HepG2 (cell line): Measurements from ENCODE around the gene UBE3B. TPM values are rescaled to one million over a fixed set of nuclear protein-coding genes. Genes with fewer than 3 reads are reported as not detected.

Source experiments
- ATAC-seq: fragments of 200-7000 bp; cut with Tn5 transposase; 3 replicates; pipeline ENCODE4 v1.9.1; 2020; ENCODE audit warnings: mild to moderate bottlenecking, moderate library complexity
- BruUV-seq: library from RNA; stranded (reverse); fragments of 400-500 nt; replicated peaks from 2 replicates; lab custom pipeline; 2021; lab: Mats Ljungman, UMichigan
- CTCF ChIA-PET: fragments of 300-600 bp; formaldehyde crosslinking; extraction: SDS; loops from one replicate; lab custom pipeline; 2021; ENCODE audit warnings: low total read pairs, inconsistent platforms, low intra/inter-chr PET ratio; lab: Yijun Ruan, JAX
- POLR2A ChIA-PET: fragments of 350-600 bp; sonication (Branson Sonifier 250); formaldehyde crosslinking; loops from one replicate; lab custom pipeline; 2020; ENCODE audit warnings: antibody characterized with exemption, inconsistent platforms; lab: Yijun Ruan, JAX
- DNase-seq: peaks from one replicate; pipeline ENCODE4 v3.0.0-alpha.2; 2015; ENCODE audit warnings: low spot score
- FAIRE-seq: peaks from 3 replicates; lab custom pipeline; 2011; peaks lifted over from hg19 to GRCh38; lab: Jason Lieb, UNC
- H2AFZ ChIP-seq: one replicate; pipeline ENCODE4 v1.6.1; 2011; ENCODE audit warnings: low read length, inconsistent platforms
- H3K27ac ChIP-seq: fragments of 300-600 bp; 3 replicates; pipeline ENCODE4 v1.8.0; 2011; ENCODE audit warnings: mixed run types, mild to moderate bottlenecking, mixed read lengths, low read length, inconsistent platforms; ENCODE audit not compliant: insufficient read depth; ENCODE audit errors: extremely low read length
- H3K27me3 ChIP-seq, 2 experiments: fragments of 200-600 bp in 1 of 2; 2 replicates in 1 of 2; 3 replicates in 1 of 2; pipeline versions ENCODE4 v1.6.0 to v1.8.0; 2011; ENCODE audit warnings: low read length in 2 of 2, mild to moderate bottlenecking in 2 of 2, moderate library complexity in 2 of 2, inconsistent platforms in 1 of 2; ENCODE audit not compliant: insufficient read depth in 2 of 2, control insufficient read depth in 1 of 2
- H3K36me3 ChIP-seq, 2 experiments: fragments of 200-600 bp in 1 of 2; replicated peaks in 1 of 2; 2 replicates in 1 of 2; 3 replicates in 1 of 2; pipeline versions ENCODE4 v1.5.1 to v1.8.0; 2011; ENCODE audit warnings: low read length in 2 of 2, inconsistent platforms in 1 of 2; ENCODE audit not compliant: insufficient read depth in 2 of 2, control insufficient read depth in 1 of 2
- H3K4me1 ChIP-seq: 2 replicates; pipeline ENCODE4 v1.5.1; 2012; ENCODE audit warnings: low read length, inconsistent platforms; ENCODE audit not compliant: insufficient read depth
- H3K4me2 ChIP-seq: 2 replicates; pipeline ENCODE4 v1.6.0; 2011; ENCODE audit warnings: low read depth, low read length, inconsistent platforms
- H3K4me3 ChIP-seq, 3 experiments: fragments of 200-600 bp in 1 of 3; sonication (generic), shearing (Covaris generic) in 1 of 3; replicated peaks in 1 of 3; 2 replicates each; pipeline ENCODE4 v1.5.1; 2011 to 2016; ENCODE audit warnings: low read length in 3 of 3, inconsistent platforms in 2 of 3, low read depth in 2 of 3, mild to moderate bottlenecking in 2 of 3, control low read depth in 1 of 3, mixed read lengths in 1 of 3; ENCODE audit not compliant: insufficient read depth in 1 of 3
- H3K79me2 ChIP-seq: one replicate; pipeline ENCODE4 v1.6.1; 2011; ENCODE audit warnings: low read length, inconsistent platforms; ENCODE audit not compliant: insufficient read depth
- H3K9ac ChIP-seq: 2 replicates; pipeline ENCODE4 v1.6.0; 2011; ENCODE audit warnings: mild to moderate bottlenecking, low read depth, low read length, inconsistent platforms; ENCODE audit not compliant: insufficient read depth
- H3K9me3 ChIP-seq: 2 replicates; pipeline ENCODE4 v1.5.1; 2012; ENCODE audit warnings: mild to moderate bottlenecking, low read length
- H4K20me1 ChIP-seq: 2 replicates; pipeline ENCODE4 v1.6.0; 2011; ENCODE audit warnings: inconsistent platforms, mild to moderate bottlenecking, low read length, moderate library complexity; ENCODE audit not compliant: insufficient read depth
- NR2C2 ChIP-seq: sonication (generic); formaldehyde crosslinking; IDR thresholded peaks from 2 replicates; pipeline ENCODE4 v1.4.0; 2020; ENCODE audit warnings: missing genetic modification reagents, mild to moderate bottlenecking, moderate library complexity, borderline replicate concordance
- RFX5 ChIP-seq: IDR thresholded peaks from 2 replicates; pipeline ENCODE4 v1.6.1; 2011; ENCODE audit warnings: low read depth, low read length, improper control_type of control experiment
- SP140L ChIP-seq: sonication (generic); formaldehyde crosslinking; IDR thresholded peaks from 2 replicates; pipeline ENCODE4 v1.4.0; 2020; ENCODE audit warnings: missing genetic modification reagents, borderline replicate concordance
- ZC3H13 ChIP-seq: sonication (generic); formaldehyde crosslinking; IDR thresholded peaks from 2 replicates; pipeline ENCODE4 v1.8.1; 2023; ENCODE audit warnings: mild to moderate bottlenecking, missing genetic modification reagents, moderate library complexity
- whole genome bisulfite sequencing: methylation state at CpG from one replicate; pipeline ENCODE4 v1.1.6; 2017; ENCODE audit warnings: low lambda C conversion rate; 5-methylcytosine and 5-hydroxymethylcytosine counted together
- in situ Hi-C: cut with HindIII; loops from 2 replicates; pipeline ENCODE4 v1.10.0; 2017; ENCODE audit warnings: low pct_unique_long_range_greater_than_20kb; ENCODE audit not compliant: extremely low pct_ligation_motif_present
- intact Hi-C: fragments of 100-400 bp; cut with micrococcal nuclease; formaldehyde crosslinking; loops from one replicate; pipeline ENCODE4 v1.10.0; 2022; ENCODE audit not compliant: unreplicated experiment
- polyA plus RNA-seq, 8 experiments: library from polyadenylated mRNA; depleted of rRNA in 3 of 8; stranded (reverse) in 7 of 8; unstranded in 1 of 8; fragments of >200 nt; fragmentation: Illumina TruSeq in 4 of 8; extraction: Trizol in 4 of 8; gene quantifications; 2 replicates each; pipeline versions ENCODE4 v1.2.1 to v1.2.3, GENCODE V29; 2011 to 2016; ENCODE audit warnings: low read depth in 4 of 8, missing spikeins in 1 of 8, mixed read lengths in 1 of 8; ENCODE audit not compliant: insufficient read depth in 1 of 8
- total RNA-seq, 5 experiments: library from RNA; depleted of rRNA; stranded (reverse); fragments of >200 nt; fragmentation: Illumina TruSeq; extraction: Trizol; gene quantifications; 2 replicates each; pipeline ENCODE4 v1.2.3, GENCODE V29; 2016; ENCODE audit warnings: low read depth in 1 of 5
- TF ChIP-seq, protein P1 (sequence below): sonication (generic); formaldehyde crosslinking; IDR thresholded peaks from one replicate; pipeline ENCODE4 v1.5.1; 2020; ENCODE audit warnings: mild to moderate bottlenecking, missing genetic modification reagents; ENCODE audit errors: not compliant biosample characterization
- TF ChIP-seq, protein P2 (sequence below): sonication (generic); formaldehyde crosslinking; IDR thresholded peaks from 2 replicates; pipeline ENCODE4 v1.4.0; 2020; ENCODE audit warnings: missing genetic modification reagents, borderline replicate concordance

UBE3B gene
- total and polyA plus RNA-seq, 2 of the 13 experiments (the other 11 are each of a cell fraction or from before 2014, with no cell fraction given), result 22.7 to 25.3 TPM

DNA sequence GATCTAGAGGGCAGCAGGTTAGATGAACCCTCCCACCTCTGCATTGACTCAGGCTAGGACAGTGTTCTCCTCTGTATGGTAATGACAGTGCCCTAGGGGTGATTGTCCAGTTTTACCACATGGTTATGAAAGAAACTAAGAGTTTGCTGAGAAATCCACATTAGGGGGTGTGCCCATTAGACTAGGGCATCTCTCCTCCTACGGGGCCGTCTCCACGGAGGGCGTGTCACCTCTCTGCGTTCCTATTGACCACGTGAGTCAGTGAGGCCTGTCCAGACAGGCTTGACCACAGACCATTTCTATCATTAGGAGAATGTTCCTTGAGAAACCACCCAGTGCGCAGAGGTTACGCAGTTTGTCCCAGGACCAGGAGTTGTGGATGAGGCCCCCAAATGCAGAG is 104.4 kb downstream of the UBE3B start (continued):
- TF ChIP-seq, protein P1, sequence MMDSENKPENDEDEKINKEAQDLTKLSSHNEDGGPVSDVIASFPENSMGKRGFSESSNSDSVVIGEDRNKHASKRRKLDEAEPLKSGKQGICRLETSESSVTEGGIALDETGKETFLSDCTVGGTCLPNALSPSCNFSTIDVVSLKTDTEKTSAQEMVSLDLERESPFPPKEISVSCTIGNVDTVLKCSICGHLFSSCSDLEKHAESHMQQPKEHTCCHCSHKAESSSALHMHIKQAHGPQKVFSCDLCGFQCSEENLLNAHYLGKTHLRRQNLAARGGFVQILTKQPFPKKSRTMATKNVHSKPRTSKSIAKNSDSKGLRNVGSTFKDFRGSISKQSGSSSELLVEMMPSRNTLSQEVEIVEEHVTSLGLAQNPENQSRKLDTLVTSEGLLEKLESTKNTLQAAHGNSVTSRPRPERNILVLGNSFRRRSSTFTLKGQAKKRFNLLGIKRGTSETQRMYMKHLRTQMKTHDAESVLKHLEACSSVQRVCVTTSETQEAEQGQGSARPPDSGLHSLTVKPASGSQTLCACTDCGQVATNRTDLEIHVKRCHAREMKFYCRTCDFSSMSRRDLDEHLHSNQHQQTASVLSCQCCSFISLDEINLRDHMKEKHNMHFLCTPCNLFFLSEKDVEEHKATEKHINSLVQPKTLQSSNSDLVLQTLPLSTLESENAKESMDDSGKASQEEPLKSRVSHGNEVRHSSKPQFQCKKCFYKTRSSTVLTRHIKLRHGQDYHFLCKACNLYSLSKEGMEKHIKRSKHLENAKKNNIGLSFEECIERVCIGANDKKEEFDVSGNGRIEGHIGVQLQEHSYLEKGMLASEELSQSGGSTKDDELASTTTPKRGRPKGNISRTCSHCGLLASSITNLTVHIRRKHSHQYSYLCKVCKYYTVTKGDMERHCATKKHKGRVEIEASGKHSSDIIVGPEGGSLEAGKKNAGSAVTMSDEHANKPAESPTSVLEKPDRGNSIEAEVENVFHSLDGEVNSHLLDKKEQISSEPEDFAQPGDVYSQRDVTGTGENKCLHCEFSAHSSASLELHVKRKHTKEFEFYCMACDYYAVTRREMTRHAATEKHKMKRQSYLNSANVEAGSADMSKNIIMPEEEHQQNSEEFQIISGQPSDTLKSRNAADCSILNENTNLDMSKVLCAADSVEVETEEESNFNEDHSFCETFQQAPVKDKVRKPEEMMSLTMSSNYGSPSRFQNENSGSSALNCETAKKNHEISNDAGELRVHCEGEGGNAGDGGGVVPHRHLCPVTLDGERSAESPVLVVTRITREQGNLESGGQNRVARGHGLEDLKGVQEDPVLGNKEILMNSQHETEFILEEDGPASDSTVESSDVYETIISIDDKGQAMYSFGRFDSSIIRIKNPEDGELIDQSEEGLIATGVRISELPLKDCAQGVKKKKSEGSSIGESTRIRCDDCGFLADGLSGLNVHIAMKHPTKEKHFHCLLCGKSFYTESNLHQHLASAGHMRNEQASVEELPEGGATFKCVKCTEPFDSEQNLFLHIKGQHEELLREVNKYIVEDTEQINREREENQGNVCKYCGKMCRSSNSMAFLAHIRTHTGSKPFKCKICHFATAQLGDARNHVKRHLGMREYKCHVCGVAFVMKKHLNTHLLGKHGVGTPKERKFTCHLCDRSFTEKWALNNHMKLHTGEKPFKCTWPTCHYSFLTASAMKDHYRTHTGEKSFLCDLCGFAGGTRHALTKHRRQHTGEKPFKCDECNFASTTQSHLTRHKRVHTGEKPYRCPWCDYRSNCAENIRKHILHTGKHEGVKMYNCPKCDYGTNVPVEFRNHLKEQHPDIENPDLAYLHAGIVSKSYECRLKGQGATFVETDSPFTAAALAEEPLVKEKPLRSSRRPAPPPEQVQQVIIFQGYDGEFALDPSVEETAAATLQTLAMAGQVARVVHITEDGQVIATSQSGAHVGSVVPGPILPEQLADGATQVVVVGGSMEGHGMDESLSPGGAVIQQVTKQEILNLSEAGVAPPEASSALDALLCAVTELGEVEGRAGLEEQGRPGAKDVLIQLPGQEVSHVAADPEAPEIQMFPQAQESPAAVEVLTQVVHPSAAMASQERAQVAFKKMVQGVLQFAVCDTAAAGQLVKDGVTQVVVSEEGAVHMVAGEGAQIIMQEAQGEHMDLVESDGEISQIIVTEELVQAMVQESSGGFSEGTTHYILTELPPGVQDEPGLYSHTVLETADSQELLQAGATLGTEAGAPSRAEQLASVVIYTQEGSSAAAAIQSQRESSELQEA (CRISPR knock-in tag), result no peak
- no peak for TF ChIP-seq RFX5
- TF ChIP-seq, all 625 proteins: peak for 0

DNA sequence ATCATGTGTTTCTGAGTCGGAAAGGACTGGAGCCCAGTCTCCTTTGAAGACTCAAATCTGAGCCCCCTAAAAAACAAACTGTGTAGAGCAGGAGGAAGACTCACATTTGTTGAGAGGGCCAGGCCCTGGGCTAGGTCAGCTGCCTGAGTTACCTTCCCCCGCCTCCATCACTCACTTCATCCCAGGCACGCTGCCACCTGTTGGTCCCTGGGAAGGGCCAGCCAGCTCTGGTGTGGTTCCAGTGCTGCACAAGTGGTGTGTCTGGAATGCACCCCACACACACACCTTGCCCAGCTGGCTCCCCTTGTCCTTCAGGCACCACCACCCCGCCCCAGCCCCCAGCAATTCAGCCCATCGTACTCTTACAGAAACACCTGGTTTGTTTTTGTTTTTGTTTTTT is 105.2 kb downstream of the UBE3B start:
- H3K27ac ChIP-seq, result no peak overlapping the region
- ChIA-PET POLR2A (interaction anchor here (1.0 kb wide), 1 partner anchor 9 kb away, joined by 4 read pairs; the partner anchor contains the start of genes MMAB and MVK), CTCF (no interaction called here)
- no peak overlapping the region for H2AFZ ChIP-seq
- H3K4me3 ChIP-seq, result no peak overlapping the region
- in situ Hi-C loops (no loop called here), intact Hi-C loops (no loop called here)
- peaks cover 46% of the 10 kb centered on the region for H3K4me1 ChIP-seq
- peak; percentile 39 for DNase-seq
- FAIRE-seq, result no peak
- no TSS peak for BruUV-seq
- no peak overlapping the region for H3K4me2 ChIP-seq
- peaks cover 11 to 55% of the 10 kb centered on the region in 2 experiments for H3K36me3 ChIP-seq
- no peaks in the 10 kb centered on the region for H3K27me3 ChIP-seq
- H3K9me3 ChIP-seq, result no peaks in the 10 kb centered on the region
- 95% methylated on average over 5 of the region's 5 CpGs for WGBS
- H3K9ac ChIP-seq, result no peak overlapping the region
- no peaks in the 10 kb centered on the region for H4K20me1 ChIP-seq
- no peaks in the 10 kb centered on the region for H3K79me2 ChIP-seq
- ATAC-seq, result peak; percentile 50
- TF ChIP-seq NR2C2 (no peak), ZC3H13 (no peak), SP140L (no peak)
- TF ChIP-seq, protein P2, sequence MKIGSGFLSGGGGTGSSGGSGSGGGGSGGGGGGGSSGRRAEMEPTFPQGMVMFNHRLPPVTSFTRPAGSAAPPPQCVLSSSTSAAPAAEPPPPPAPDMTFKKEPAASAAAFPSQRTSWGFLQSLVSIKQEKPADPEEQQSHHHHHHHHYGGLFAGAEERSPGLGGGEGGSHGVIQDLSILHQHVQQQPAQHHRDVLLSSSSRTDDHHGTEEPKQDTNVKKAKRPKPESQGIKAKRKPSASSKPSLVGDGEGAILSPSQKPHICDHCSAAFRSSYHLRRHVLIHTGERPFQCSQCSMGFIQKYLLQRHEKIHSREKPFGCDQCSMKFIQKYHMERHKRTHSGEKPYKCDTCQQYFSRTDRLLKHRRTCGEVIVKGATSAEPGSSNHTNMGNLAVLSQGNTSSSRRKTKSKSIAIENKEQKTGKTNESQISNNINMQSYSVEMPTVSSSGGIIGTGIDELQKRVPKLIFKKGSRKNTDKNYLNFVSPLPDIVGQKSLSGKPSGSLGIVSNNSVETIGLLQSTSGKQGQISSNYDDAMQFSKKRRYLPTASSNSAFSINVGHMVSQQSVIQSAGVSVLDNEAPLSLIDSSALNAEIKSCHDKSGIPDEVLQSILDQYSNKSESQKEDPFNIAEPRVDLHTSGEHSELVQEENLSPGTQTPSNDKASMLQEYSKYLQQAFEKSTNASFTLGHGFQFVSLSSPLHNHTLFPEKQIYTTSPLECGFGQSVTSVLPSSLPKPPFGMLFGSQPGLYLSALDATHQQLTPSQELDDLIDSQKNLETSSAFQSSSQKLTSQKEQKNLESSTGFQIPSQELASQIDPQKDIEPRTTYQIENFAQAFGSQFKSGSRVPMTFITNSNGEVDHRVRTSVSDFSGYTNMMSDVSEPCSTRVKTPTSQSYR (CRISPR knock-in tag), result peak; percentile 79; the same call in 1 of the 2 replicates
